Prostate gland (tissue), 2 donors: ENCODE results near the gene ZNF540. TPM values are rescaled to one million over a fixed set of nuclear protein-coding genes. Genes with fewer than 3 reads are reported as not detected.

Experiments
- DNase-seq: peaks from one replicate; pipeline ENCODE4 v3.0.0-alpha.2; 2019; ENCODE audit warnings: low spot score
- H3K27ac ChIP-seq, 2 donors: fragments of 200-600 bp; sonication (generic); 2 replicates each; pipeline ENCODE4 v1.5.1; 2017 to 2019
- H3K27me3 ChIP-seq: fragments of 200-600 bp; sonication (generic); replicated peaks from 2 replicates; pipeline ENCODE4 v1.5.1; 2019; ENCODE audit not compliant: insufficient read depth
- H3K36me3 ChIP-seq, 2 donors: fragments of 200-600 bp; sonication (generic); 1 replicate in 1 of 2; 2 replicates in 1 of 2; pipeline versions ENCODE4 v1.5.1 to v1.8.1; 2017 to 2019
- H3K4me1 ChIP-seq: fragments of 200-600 bp; sonication (generic); replicated peaks from 2 replicates; pipeline ENCODE4 v1.5.1; 2019
- H3K4me3 ChIP-seq, 2 donors: fragments of 200-600 bp; sonication (generic); 2 replicates each; pipeline ENCODE4 v1.5.1; 2017 to 2019
- H3K9me3 ChIP-seq: fragments of 200-600 bp; sonication (generic); 2 replicates; pipeline ENCODE4 v1.5.1; 2017
- POLR2A ChIP-seq: fragments of 450-650 bp; IDR thresholded peaks from one replicate; pipeline ENCODE4 v1.6.1; 2016; ENCODE audit warnings: antibody characterized with exemption, mild to moderate bottlenecking
- POLR2AphosphoS5 ChIP-seq: sonication (generic); formaldehyde crosslinking; IDR thresholded peaks from one replicate; pipeline ENCODE4 v1.6.1; 2017; ENCODE audit warnings: antibody characterized with exemption
- WGBS: methylation state at CpG from one replicate; pipeline ENCODE4 v1.1.5; 2018; 5-methylcytosine and 5-hydroxymethylcytosine counted together
- intact Hi-C: fragments of 100-400 bp; cut with DNase I; formaldehyde crosslinking; loops from one replicate; pipeline ENCODE4 v1.14.2; 2022
- total RNA-seq, 2 donors: library from RNA; depleted of rRNA; stranded (reverse); fragments of >200 nt; gene quantifications; one replicate each; pipeline ENCODE4 v1.1.0, GENCODE V29; 2016
- TF ChIP-seq, protein P1 (sequence below), 4 experiments: fragments of 200-600 bp in 2 of 4; fragments of 450-650 bp in 2 of 4; sonication (generic) in 2 of 4; IDR thresholded peaks; 1 replicate in 3 of 4; 2 replicates in 1 of 4; pipeline ENCODE4 v1.5.1; 2016 to 2019; ENCODE audit warnings: antibody characterized with exemption in 4 of 4, mild to moderate bottlenecking in 2 of 4, moderate library complexity in 2 of 4

ZNF540 gene
- total RNA-seq, result 1 to 10 TPM; 2.9 to 3.1 TPM

DNA sequence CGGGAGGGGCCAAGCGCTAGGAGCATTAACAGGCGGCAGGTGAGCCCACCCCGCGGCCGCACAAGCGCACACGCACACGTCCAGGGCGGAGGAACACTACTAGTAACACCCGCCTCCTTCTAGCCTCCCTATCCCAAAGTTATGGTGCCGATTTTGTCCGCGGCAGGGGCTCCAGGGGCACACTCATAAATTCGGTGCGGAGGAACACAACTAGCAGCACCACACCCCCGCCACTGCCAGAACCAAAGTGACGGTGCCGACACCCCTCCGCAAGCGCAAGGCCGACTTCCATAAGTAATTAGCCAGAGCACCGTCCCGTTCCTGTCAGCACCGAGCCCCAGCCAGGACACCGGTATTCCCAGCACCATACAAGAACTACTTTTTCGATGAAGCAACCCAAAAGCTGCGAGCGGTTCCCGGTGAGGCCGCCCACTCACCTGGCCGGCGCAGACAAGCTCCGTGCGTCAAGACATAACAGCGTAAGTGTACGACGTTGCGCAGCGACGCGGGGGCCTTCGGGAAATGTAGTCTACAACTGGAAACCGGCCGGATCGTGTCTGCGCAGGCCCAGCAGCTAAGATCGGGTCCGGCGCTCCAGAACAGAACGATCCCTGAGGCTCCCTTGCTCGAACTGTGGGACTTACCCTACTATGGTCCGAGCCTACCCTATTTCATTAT, at the start of gene ZNF540, which contains the start of gene ZNF571:
Gene ZNF540 (plus strand): TSS at position 573 of the 678 bp plus-strand sequence. CDS start 3,572 bp downstream, outside the sequence.
Gene ZNF571 (minus strand): TSS at position 489 of the 678 bp plus-strand sequence. CDS start 8,116 bp downstream, outside the sequence.
- TF ChIP-seq POLR2AphosphoS5 (peak; percentile 95), POLR2A (peak; percentile 72)
- TF ChIP-seq, protein P1, sequence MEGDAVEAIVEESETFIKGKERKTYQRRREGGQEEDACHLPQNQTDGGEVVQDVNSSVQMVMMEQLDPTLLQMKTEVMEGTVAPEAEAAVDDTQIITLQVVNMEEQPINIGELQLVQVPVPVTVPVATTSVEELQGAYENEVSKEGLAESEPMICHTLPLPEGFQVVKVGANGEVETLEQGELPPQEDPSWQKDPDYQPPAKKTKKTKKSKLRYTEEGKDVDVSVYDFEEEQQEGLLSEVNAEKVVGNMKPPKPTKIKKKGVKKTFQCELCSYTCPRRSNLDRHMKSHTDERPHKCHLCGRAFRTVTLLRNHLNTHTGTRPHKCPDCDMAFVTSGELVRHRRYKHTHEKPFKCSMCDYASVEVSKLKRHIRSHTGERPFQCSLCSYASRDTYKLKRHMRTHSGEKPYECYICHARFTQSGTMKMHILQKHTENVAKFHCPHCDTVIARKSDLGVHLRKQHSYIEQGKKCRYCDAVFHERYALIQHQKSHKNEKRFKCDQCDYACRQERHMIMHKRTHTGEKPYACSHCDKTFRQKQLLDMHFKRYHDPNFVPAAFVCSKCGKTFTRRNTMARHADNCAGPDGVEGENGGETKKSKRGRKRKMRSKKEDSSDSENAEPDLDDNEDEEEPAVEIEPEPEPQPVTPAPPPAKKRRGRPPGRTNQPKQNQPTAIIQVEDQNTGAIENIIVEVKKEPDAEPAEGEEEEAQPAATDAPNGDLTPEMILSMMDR (IDR thresholded peaks at IDR 0.05), result no peak
- intact Hi-C loops, result loop anchor here (2.0 to 10.0 kb wide), 2 partner anchors 126 to 280 kb away; partner anchors contain the start of gene ZNF570

DNA sequence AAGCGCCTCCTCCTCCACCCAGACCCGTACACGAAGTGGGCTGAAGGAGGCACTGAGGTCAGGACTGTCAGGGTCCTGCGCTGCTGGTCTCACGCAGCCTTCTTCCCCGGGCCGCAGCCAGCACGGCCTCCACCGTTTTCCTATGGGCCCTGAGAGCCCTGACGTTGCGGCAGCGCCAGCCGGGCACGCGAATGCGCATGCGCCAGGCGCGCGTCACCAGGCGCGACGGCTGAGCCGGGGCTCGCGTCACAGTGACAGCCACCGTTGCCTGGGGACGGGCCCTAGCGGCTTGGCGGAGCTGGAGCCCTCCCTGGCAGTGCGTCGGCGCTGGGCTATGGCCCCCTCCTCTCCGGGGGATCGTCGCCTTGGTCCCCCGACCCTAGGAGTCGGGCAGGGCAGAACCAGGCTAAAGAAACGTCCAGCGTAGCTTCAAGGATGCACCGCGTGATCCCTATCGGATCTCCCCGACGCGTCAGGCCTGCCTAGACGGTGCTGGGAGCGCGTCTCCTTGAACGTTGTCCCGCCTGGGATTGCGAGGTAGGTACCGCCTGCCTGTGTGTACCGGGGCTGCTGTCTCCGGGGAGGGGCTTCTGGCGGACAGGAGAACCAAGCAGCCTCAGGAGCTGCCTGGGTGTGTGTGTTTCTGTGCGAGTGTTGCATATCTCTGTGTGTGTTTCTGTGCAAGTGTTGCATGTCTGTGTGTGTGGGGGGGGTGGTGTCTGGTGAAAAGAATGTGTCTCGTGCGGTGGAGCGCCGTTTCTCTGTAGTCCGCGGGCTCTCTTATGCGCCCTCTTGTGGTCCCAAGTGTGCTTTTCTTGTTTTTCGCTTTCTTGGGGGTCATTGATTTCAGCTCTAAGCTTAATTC, 43.3 kb upstream of the ZNF540 start:
- WGBS, result 5% methylated on average over 35 of the region's 65 CpGs
- no peak for DNase-seq

More for the DNA sequence above, at the start of gene ZNF540, which contains the start of gene ZNF571:
- no peaks in the 10 kb centered on the region for H3K9me3 ChIP-seq
- H3K36me3 ChIP-seq, result no peaks in the 10 kb centered on the region
- peak; percentile 97 for DNase-seq
- peak within 1 kb of the TSS; percentile 94 to 96 for H3K27ac ChIP-seq
- peak within 1 kb of the TSS; percentile 47 to 73 for H3K4me3 ChIP-seq
- under 1% methylated on average over 53 of the region's 53 CpGs for WGBS
- H3K4me1 ChIP-seq, result no peaks in the 10 kb centered on the region
- H3K27me3 ChIP-seq, result no peaks in the 10 kb centered on the region

DNA sequence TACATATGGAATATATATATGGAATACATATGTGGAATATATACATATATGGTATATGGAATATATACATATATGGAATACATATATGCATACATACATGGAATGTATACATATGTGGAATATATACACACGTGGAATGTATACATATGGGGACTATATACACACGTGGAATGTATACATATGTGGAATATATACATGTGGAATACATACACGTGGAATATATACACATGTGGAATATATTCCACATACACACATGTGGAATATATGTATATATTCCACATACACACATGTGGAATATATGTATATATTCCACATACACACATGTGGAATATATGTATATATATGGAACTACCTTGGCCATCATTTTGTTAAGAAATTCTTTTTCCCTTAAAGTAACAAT, 31.2 kb upstream of the ZNF540 start:
- DNase-seq, result no peak
- 91% methylated on average over 3 of the region's 3 CpGs for WGBS
- Histone ChIP-seq H3K4me3 (no peak overlapping the region), H3K9me3 (peaks cover 6% of the 10 kb centered on the region), H3K27ac (no peak overlapping the region), H3K27me3 (no peaks in the 10 kb centered on the region), H3K4me1 (no peaks in the 10 kb centered on the region), H3K36me3 (peaks cover 5% of the 10 kb centered on the region in 2 donors)
- intact Hi-C loops, result no loop called here
- TF ChIP-seq POLR2A (no peak), POLR2AphosphoS5 (no peak)
- TF ChIP-seq, protein P1 (IDR thresholded peaks at IDR 0.05), result no peak

More for the DNA sequence above, 43.3 kb upstream of the ZNF540 start:
- Histone ChIP-seq H3K4me1 (no peaks in the 10 kb centered on the region), H3K27ac (no peak overlapping the region), H3K4me3 (peak overlapping the region; percentile 10 to 32), H3K9me3 (no peaks in the 10 kb centered on the region), H3K27me3 (no peaks in the 10 kb centered on the region), H3K36me3 (no peaks in the 10 kb centered on the region)
- no peak for TF ChIP-seq POLR2A
- TF ChIP-seq, protein P1 (IDR thresholded peaks at IDR 0.05), result no peak
- no peak for TF ChIP-seq POLR2AphosphoS5
- intact Hi-C loops, result no loop called here

DNA sequence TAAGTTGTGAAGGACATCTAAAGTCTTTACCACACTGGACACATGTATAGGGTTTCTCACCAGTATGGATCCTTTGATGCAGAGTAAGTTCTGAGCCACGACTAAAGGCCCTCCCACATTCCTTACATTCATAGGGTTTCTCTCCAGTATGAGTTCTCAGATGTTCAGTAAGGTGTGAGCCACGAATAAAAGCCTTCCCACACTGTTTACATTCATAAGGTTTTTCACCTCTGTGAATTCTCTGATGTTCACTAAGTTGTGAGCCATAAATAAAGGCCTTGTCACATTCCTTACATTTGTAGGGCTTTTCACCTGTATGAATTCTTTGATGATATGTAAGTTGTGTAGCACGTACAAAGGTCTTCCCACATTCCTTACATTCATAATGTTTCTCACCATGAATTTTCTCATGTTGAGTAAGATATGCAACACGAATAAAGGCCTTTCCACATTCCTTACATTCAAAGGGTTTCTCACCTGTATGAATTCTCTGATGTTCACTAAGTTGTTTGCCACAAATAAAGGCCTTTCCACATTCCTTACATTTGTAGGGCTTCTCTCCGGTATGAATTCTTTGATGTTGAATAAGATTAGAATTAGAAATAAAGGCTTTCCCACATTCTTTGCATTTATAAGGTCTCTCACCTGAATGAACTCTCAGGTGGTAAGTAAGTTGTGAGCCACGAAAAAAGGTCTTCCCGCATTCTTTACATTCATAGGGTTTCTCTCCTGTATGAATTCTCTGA, 29.9 kb upstream of the ZNF540 start:
- Histone ChIP-seq H3K27me3 (no peaks in the 10 kb centered on the region), H3K4me1 (no peaks in the 10 kb centered on the region), H3K9me3 (peaks cover 6% of the 10 kb centered on the region), H3K36me3 (peaks cover 5% of the 10 kb centered on the region in 2 donors), H3K27ac (no peak overlapping the region), H3K4me3 (no peak overlapping the region)
- TF ChIP-seq, protein P1 (IDR thresholded peaks at IDR 0.05), result no peak
- no peak for TF ChIP-seq POLR2A
- intact Hi-C loops, result no loop called here
- no peak for DNase-seq
- WGBS, result 96% methylated on average over 7 of the region's 7 CpGs
